Body of pancreas (tissue), 4 donors: ENCODE measurements around the gene CEP72. TPM values are rescaled to one million over a fixed set of nuclear protein-coding genes. Genes with fewer than 3 reads are reported as not detected.

Source experiments
- ATAC-seq: fragments of 150-250 bp; one replicate; pipeline ENCODE4 v1.9.1; 2016
- DNase-seq, 4 donors: peaks; one replicate each; pipeline ENCODE4 v3.0.0-alpha.2; 2019
- H3K27ac ChIP-seq, 4 donors: fragments of 200-600 bp; sonication (generic); 1 replicate in 3 of 4; 2 replicates in 1 of 4; pipeline versions ENCODE4 v1.5.1 to v1.6.1; 2016 to 2019; ENCODE audit warnings: mild to moderate bottlenecking in 1 of 4, mixed read lengths in 1 of 4, moderate library complexity in 1 of 4
- H3K27me3 ChIP-seq, 2 donors: fragments of 200-600 bp; sonication (generic); one replicate each; pipeline ENCODE4 v1.6.0; 2016; ENCODE audit warnings: mild to moderate bottlenecking in 1 of 2
- H3K36me3 ChIP-seq, 2 donors: fragments of 200-600 bp; sonication (generic); replicated peaks in 1 of 2; 2 replicates each; pipeline ENCODE4 v1.5.1; 2016; ENCODE audit warnings: low read depth in 2 of 2; ENCODE audit not compliant: insufficient read depth in 1 of 2
- H3K4me1 ChIP-seq: fragments of 200-600 bp; sonication (generic); one replicate; pipeline ENCODE4 v1.6.0; 2016
- H3K4me3 ChIP-seq, 2 donors: fragments of 200-600 bp; sonication (generic); 1 replicate in 1 of 2; 2 replicates in 1 of 2; pipeline ENCODE4 v1.5.1; 2016 to 2019
- H3K9me3 ChIP-seq, 3 donors: fragments of 200-600 bp; sonication (generic); 1 replicate in 2 of 3; 2 replicates in 1 of 3; pipeline ENCODE4 v1.5.1; 2016
- POLR2A ChIP-seq, 3 donors: fragments of 450-650 bp; IDR thresholded peaks; one replicate each; pipeline ENCODE4 v1.6.1; 2016; ENCODE audit warnings: antibody characterized with exemption in 3 of 3, mild to moderate bottlenecking in 2 of 3
- WGBS, 2 donors: methylation state at CpG; one replicate each; pipeline ENCODE4 v1.1.5; 2017; 5-methylcytosine and 5-hydroxymethylcytosine counted together
- intact Hi-C: fragments of 100-400 bp; cut with DNase I; formaldehyde crosslinking; loops from one replicate; pipeline ENCODE4 v1.15.1; 2023
- total RNA-seq, 2 donors: library from RNA; depleted of rRNA; stranded (reverse); fragments of >200 nt; gene quantifications; one replicate each; pipeline ENCODE4 v1.1.0, GENCODE V29; 2016
- TF ChIP-seq, protein P1 (sequence below), 7 experiments: fragments of 450-650 bp in 4 of 7; fragments of 200-600 bp in 3 of 7; sonication (generic) in 3 of 7; IDR thresholded peaks; one replicate each; pipeline ENCODE4 v1.5.1; 2016 to 2019; ENCODE audit warnings: antibody characterized with exemption in 7 of 7

The CEP72 gene
- total RNA-seq, 2 donors from 2014 or later = 1.3 to 7.8 TPM

DNA sequence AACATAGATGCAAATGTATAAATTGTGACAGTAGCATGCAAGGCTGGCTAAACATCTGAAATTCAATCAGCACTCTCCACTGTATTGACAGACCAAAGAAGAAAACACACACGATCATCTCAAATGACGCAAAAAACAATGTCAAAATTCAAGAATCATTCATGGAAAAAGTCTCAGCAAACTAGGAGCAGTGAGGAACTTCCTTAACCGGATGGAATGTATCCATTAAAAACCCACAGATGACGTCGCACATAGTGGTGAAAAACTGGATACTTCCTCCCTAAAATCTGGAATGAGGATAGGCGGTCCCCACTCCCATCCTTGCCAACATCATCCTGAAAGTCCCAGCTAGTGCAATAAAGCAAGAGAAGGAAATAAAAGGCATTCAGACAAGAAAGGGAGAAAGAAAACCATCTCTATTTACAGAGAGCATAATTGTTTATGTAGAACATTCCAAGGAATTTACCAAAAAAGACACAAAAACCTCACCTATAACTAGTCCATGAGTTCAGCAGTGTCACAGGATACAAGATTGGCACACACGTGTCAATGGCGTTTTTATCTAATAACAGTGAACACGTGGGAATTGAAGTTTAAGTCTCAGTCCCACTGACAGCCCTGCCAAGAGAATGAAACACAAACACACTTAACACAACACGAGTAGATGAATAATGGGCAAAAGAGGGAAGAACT, 14.1 kb upstream of the CEP72 start:
- no peak overlapping the region for H3K4me3 ChIP-seq
- H3K4me1 ChIP-seq = peaks cover 13% of the 10 kb centered on the region
- intact Hi-C loops = no loop called here
- ATAC-seq = no peak
- H3K9me3 ChIP-seq = no peaks in the 10 kb centered on the region
- 44 to 49% methylated on average over 10 of the region's 10 CpGs for WGBS, 2 donors
- H3K27ac ChIP-seq = no peak overlapping the region
- no peaks in the 10 kb centered on the region for H3K27me3 ChIP-seq
- TF ChIP-seq POLR2A (IDR thresholded peaks at IDR 0.05) = no peak
- TF ChIP-seq, protein P1, sequence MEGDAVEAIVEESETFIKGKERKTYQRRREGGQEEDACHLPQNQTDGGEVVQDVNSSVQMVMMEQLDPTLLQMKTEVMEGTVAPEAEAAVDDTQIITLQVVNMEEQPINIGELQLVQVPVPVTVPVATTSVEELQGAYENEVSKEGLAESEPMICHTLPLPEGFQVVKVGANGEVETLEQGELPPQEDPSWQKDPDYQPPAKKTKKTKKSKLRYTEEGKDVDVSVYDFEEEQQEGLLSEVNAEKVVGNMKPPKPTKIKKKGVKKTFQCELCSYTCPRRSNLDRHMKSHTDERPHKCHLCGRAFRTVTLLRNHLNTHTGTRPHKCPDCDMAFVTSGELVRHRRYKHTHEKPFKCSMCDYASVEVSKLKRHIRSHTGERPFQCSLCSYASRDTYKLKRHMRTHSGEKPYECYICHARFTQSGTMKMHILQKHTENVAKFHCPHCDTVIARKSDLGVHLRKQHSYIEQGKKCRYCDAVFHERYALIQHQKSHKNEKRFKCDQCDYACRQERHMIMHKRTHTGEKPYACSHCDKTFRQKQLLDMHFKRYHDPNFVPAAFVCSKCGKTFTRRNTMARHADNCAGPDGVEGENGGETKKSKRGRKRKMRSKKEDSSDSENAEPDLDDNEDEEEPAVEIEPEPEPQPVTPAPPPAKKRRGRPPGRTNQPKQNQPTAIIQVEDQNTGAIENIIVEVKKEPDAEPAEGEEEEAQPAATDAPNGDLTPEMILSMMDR (IDR thresholded peaks at IDR 0.05) = no peak
- DNase-seq = no peak
- H3K36me3 ChIP-seq = no peaks in the 10 kb centered on the region

DNA sequence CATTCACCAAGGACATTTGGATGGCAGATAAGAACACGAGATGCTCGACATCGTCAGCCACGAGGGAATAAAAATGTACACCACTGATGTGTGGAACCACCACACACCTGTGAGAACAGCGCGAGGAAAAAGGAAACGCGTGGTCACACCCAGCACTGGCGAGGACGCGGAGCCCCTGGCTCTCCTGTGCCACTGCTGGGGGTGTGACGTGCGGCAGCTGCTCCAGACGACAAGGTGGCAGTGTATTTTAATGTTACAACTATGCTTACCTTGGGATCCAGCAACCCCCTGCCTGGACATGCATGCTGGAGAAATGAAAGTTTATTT, 13.6 kb upstream of the CEP72 start:
- ATAC-seq (no peak), DNase-seq (no peak)
- WGBS, 2 donors = 54 to 71% methylated on average over 14 of the region's 14 CpGs
- Histone ChIP-seq H3K4me3 (no peak overlapping the region), H3K27ac (no peak overlapping the region), H3K27me3 (no peaks in the 10 kb centered on the region), H3K36me3 (no peaks in the 10 kb centered on the region), H3K9me3 (no peaks in the 10 kb centered on the region), H3K4me1 (peaks cover 13% of the 10 kb centered on the region)
- TF ChIP-seq, protein P1 (IDR thresholded peaks at IDR 0.05) = no peak
- TF ChIP-seq POLR2A (IDR thresholded peaks at IDR 0.05) = no peak
- intact Hi-C loops = no loop called here

DNA sequence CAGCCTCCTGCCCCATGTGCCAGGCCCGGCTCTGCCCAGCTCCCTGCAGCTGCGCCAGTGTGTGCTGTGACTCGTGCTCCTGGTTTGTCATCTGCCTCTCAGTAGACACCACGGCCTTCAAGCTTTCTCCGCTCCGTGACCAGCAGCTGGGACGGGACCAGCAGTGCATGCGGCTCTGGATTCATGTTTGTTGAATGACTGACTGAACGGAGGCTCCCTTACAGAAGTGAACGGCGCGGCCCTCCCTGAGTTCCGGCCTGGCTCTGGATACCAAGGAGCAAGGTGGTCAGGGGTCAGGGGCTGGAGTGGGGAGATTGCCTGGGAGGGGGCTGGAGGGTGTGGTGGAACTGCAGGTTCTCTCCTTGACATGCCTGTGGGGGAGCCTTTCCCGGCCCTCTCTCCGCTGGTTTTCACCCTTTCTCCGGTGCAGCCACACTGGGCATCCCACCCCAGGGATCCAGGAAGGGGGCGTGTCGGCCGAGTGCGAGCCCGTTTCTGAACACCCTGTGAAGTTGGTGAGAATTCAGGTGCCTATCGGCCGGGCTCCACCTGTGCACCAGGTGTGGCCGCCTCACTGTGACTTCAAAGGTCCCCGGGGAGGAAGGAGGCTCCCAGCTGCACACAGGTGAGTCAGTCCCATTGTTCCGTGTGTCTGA, 11.1 kb upstream of the CEP72 start:
- Histone ChIP-seq H3K9me3 (no peaks in the 10 kb centered on the region), H3K27me3 (no peaks in the 10 kb centered on the region), H3K4me3 (no peak overlapping the region), H3K4me1 (peaks cover 13% of the 10 kb centered on the region), H3K36me3 (no peaks in the 10 kb centered on the region), H3K27ac (peak overlapping the region in 2 of 4 donors; percentile 36 to 63)
- intact Hi-C loops = loop anchor here (10.0 kb wide), 1 partner anchor 126 kb away; no protein-coding TSS in a partner anchor
- no peak for TF ChIP-seq POLR2A (IDR thresholded peaks at IDR 0.05)
- TF ChIP-seq, protein P1 (IDR thresholded peaks at IDR 0.05) = no peak
- 45 to 72% methylated on average over 8 to 25 of the region's 26 CpGs for WGBS, 2 donors
- ATAC-seq = peak; percentile 82
- peak; percentile 54 to 84 (median 78) for DNase-seq

DNA sequence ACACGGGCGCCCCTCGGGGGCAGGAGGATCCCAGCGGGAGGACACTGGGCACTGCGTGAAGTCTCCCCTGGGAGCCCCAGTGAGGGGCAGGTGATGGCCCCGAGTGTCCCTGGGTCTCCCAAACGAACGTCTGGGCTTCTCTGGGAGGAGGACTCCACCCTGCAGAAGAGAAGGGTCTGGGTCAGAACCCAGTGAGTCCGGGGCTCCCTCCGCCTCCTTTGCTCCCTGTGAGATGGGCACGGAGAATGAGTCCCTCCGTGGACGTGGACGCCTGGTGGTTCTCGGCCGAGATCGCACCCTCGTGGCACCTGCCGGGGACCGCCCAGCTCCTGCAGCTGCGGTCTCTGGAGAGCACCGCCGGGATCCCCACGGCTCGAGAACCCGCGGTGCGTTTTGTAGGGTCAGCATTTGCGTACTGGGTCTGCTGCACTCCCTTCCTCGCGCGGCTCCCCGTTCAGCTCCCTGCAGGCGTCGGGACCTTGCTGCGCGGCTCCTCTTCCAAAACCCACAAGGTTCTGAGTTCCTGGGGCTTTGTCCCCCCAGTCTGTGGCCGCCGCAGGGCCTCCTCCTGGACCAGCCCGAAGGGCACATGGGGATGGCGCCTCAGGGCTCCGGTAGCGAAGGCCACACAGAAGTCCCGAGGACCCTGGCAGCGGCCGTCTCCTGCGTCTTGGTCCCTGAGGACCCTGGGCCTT, 10.2 kb upstream of the CEP72 start:
- no peak overlapping the region for H3K4me3 ChIP-seq
- no peaks in the 10 kb centered on the region for H3K36me3 ChIP-seq
- intact Hi-C loops = loop anchor here (10.0 kb wide), 1 partner anchor 127 kb away; no protein-coding TSS in a partner anchor
- TF ChIP-seq, protein P1 (IDR thresholded peaks at IDR 0.05) = no peak
- no peak for TF ChIP-seq POLR2A (IDR thresholded peaks at IDR 0.05)
- WGBS, 2 donors = 82 to 85% methylated on average over 27 to 41 of the region's 47 CpGs
- no peak for DNase-seq
- H3K4me1 ChIP-seq = peaks cover 13% of the 10 kb centered on the region
- no peak for ATAC-seq
- H3K27ac ChIP-seq = peak overlapping the region in 2 of 4 donors; percentile 36 to 63
- H3K9me3 ChIP-seq = no peaks in the 10 kb centered on the region
- no peaks in the 10 kb centered on the region for H3K27me3 ChIP-seq
